Naive thymus-derived CD4-positive, alpha-beta T cell (primary cell): ENCODE measurements around the gene CDH13. TPM values are rescaled to one million over a fixed set of nuclear protein-coding genes. Genes with fewer than 3 reads are reported as not detected.

Source experiments
- ATAC-seq: fragments of 150-1000 bp; cut with Tn5 transposase; 2 replicates; pipeline ENCODE4 v1.10.0; 2021; ENCODE audit warnings: mild to moderate bottlenecking, moderate library complexity
- CTCF ChIA-PET: fragments of 350-600 bp; sonication (Branson Sonifier 250); formaldehyde crosslinking; loops from one replicate; lab custom pipeline; 2021; ENCODE audit warnings: antibody characterized with exemption; lab: Charles Lee
- POLR2A ChIA-PET: fragments of 350-600 bp; sonication (Branson Sonifier 250); formaldehyde crosslinking; loops from one replicate; lab custom pipeline; 2021; ENCODE audit warnings: antibody characterized with exemption, inconsistent platforms; lab: Charles Lee
- DNase-seq, 9 donors: peaks; one replicate each; pipeline versions ENCODE4 v3.0.0 to v3.0.0-alpha.2; 2020 to 2022; ENCODE audit warnings: mixed read lengths in 1 of 9
- H3K27ac ChIP-seq: one replicate; pipeline ENCODE4 v1.7.0; 2013; ENCODE audit warnings: mild to moderate bottlenecking, low read depth, low read length, moderate library complexity
- H3K27me3 ChIP-seq, 2 donors: one replicate each; pipeline ENCODE4 v1.7.0; 2013; ENCODE audit warnings: low read length in 2 of 2, mild to moderate bottlenecking in 2 of 2, moderate library complexity in 2 of 2; ENCODE audit not compliant: control insufficient read depth in 2 of 2, insufficient read depth in 2 of 2
- H3K36me3 ChIP-seq, 3 experiments: 1 replicate in 2 of 3; 2 replicates in 1 of 3; pipeline ENCODE4 v1.7.0; 2013; ENCODE audit warnings: low read length in 3 of 3, mild to moderate bottlenecking in 3 of 3, moderate library complexity in 1 of 3; ENCODE audit not compliant: insufficient read depth in 3 of 3, control insufficient read depth in 2 of 3
- H3K4me1 ChIP-seq, 2 donors: one replicate each; pipeline ENCODE4 v1.7.0; 2013; ENCODE audit warnings: low read length in 2 of 2, mild to moderate bottlenecking in 2 of 2, moderate library complexity in 1 of 2; ENCODE audit not compliant: control insufficient read depth in 2 of 2, insufficient read depth in 2 of 2
- H3K4me3 ChIP-seq: 2 replicates; pipeline ENCODE4 v1.7.0; 2013; ENCODE audit warnings: mild to moderate bottlenecking, low read length
- H3K9me3 ChIP-seq, 3 experiments: 1 replicate in 2 of 3; 2 replicates in 1 of 3; pipeline ENCODE4 v1.7.0; 2013; ENCODE audit warnings: low read length in 3 of 3; ENCODE audit not compliant: control insufficient read depth in 2 of 3
- H3K27ac Mint-ChIP-seq, 9 donors: one replicate each; pipeline ENCODE4 v1.8.0; 2020 to 2022; ENCODE audit warnings: mixed read lengths in 9 of 9, mild to moderate bottlenecking in 8 of 9, moderate library complexity in 5 of 9, inconsistent platforms in 2 of 9
- H3K27me3 Mint-ChIP-seq, 5 donors: one replicate each; pipeline ENCODE4 v1.8.0; 2021 to 2022; ENCODE audit warnings: mixed read lengths in 5 of 5, mild to moderate bottlenecking in 1 of 5
- H3K36me3 Mint-ChIP-seq, 5 donors: one replicate each; pipeline ENCODE4 v1.8.0; 2020 to 2022; ENCODE audit warnings: mixed read lengths in 5 of 5, mild to moderate bottlenecking in 3 of 5, inconsistent platforms in 1 of 5
- H3K4me1 Mint-ChIP-seq, 7 donors: one replicate each; pipeline ENCODE4 v1.8.0; 2020 to 2022; ENCODE audit warnings: mixed read lengths in 7 of 7, mild to moderate bottlenecking in 3 of 7, inconsistent platforms in 1 of 7
- H3K4me3 Mint-ChIP-seq, 10 donors: one replicate each; pipeline ENCODE4 v1.8.0; 2020 to 2022; ENCODE audit warnings: mild to moderate bottlenecking in 10 of 10, mixed read lengths in 10 of 10, moderate library complexity in 6 of 10, inconsistent platforms in 2 of 10
- H3K9me3 Mint-ChIP-seq, 11 donors: one replicate each; pipeline ENCODE4 v1.8.0; 2020 to 2022; ENCODE audit warnings: mixed read lengths in 11 of 11, mild to moderate bottlenecking in 4 of 11, inconsistent platforms in 1 of 11, moderate library complexity in 1 of 11
- intact Hi-C, 2 donors: fragments of 100-400 bp; cut with micrococcal nuclease; formaldehyde crosslinking; loops; one replicate each; pipeline ENCODE4 v1.15.1; 2023
- polyA plus RNA-seq, 2 donors: library from polyadenylated mRNA; unstranded; fragments of 300-500 nt; fragmentation: Illumina TruSeq; gene quantifications; one replicate each; pipeline ENCODE4 v1.2.3, GENCODE V29; 2021
- total RNA-seq, 6 experiments: library from RNA in 5 of 6; stranded (reverse) in 5 of 6; gene quantifications; 1 replicate in 5 of 6; 2 replicates in 1 of 6; pipeline ENCODE4 v1.2.3 and lab custom pipeline; 2021 to 2026

CDH13 gene
- total and polyA plus RNA-seq, 7 experiments from 2014 or later: not detected

DNA sequence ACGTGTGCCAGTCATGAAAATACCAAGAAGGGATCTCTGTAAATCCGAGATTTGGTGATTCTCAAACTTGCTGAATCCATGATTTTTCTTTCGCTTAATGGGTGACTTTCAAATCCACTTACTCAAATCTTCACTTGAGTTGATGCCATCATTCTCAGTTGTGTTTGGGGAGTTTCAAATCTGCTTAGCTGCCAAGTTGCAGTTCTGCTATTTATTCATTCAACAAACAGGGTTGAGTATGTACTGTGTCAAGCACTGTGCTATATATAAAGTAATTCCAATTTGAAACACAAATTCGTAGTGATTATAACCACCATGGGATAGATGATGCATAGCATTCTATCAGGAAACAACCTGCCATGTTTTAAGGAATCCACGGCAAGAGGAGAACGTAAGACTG, 394.3 kb downstream of the CDH13 start:
- H3K27ac ChIP-seq: no peak overlapping the region
- H3K27ac Mint-ChIP-seq: no peak overlapping the region
- H3K9me3 ChIP-seq: no peaks in the 10 kb centered on the region
- H3K4me1 ChIP-seq: no peaks in the 10 kb centered on the region
- ATAC-seq (no peak), DNase-seq (no peak)
- ChIA-PET POLR2A (no interaction called here), CTCF (no interaction called here)
- H3K9me3 Mint-ChIP-seq: peaks cover 0 to 5% (median 0%) of the 10 kb centered on the region in 11 donors
- H3K36me3 ChIP-seq: no peaks in the 10 kb centered on the region
- intact Hi-C loops: no loop called here
- H3K4me3 Mint-ChIP-seq: no peak overlapping the region
- no peaks in the 10 kb centered on the region for H3K27me3 ChIP-seq
- H3K4me1 Mint-ChIP-seq: no peaks in the 10 kb centered on the region
- peaks cover 0 to 11% (median 0%) of the 10 kb centered on the region in 5 donors for H3K27me3 Mint-ChIP-seq
- H3K36me3 Mint-ChIP-seq: no peaks in the 10 kb centered on the region
- no peak overlapping the region for H3K4me3 ChIP-seq

DNA sequence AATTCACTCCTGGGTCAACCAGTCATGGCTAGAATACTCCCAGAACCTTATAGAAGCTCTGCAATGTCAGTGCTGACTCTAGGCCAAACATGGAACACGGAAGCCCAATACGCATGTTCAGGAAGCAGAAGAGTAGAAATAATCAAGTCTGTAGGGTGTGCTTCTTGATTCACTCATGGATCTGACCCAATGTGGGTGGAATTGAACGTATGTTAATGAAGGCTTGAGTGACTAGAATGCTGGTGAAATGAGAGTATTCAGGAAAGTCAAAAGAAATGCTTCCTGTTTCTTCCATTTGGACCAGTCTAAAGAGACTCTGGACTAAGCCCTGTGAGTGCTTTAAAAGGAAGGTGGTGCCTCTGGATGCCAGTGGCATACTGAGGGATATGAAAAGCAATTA, 395.0 kb downstream of the CDH13 start:
- no peak for ATAC-seq

DNA sequence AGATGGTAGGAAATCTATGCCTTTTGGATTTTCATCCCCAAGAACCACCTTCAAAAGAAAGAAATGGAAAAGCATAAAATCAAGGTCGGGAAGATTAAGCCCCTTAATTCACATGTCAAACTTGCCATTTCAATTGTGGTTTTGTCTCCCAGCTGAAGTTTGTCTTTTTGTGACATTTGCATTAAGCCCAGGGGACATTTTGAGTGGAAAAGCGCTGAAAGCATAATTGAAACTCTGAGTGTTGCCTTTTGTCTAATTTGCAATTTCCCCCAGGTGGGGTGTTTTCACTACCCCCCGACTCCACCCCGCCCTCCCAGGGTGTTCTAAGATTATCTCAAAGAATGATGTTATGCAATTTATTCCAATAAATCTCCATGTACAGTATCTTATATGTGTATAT, 396.2 kb downstream of the CDH13 start:
- Mint-ChIP-seq H3K4me1 (no peaks in the 10 kb centered on the region), H3K27ac (no peak overlapping the region), H3K27me3 (peaks cover 0 to 11% (median 0%) of the 10 kb centered on the region in 5 donors), H3K4me3 (no peak overlapping the region), H3K36me3 (no peaks in the 10 kb centered on the region), H3K9me3 (peaks cover 0 to 5% (median 0%) of the 10 kb centered on the region in 11 donors)
- ATAC-seq (no peak), DNase-seq (no peak)
- CTCF ChIA-PET: no interaction called here
- no peaks in the 10 kb centered on the region for H3K36me3 ChIP-seq
- H3K4me1 ChIP-seq: no peaks in the 10 kb centered on the region
- H3K27ac ChIP-seq: no peak overlapping the region
- no peak overlapping the region for H3K4me3 ChIP-seq
- POLR2A ChIA-PET: no interaction called here
- intact Hi-C loops: no loop called here
- H3K27me3 ChIP-seq: no peaks in the 10 kb centered on the region
- no peaks in the 10 kb centered on the region for H3K9me3 ChIP-seq

More for the DNA sequence above, 395.0 kb downstream of the CDH13 start:
- no peaks in the 10 kb centered on the region for H3K27me3 ChIP-seq
- POLR2A ChIA-PET: no interaction called here
- no peak overlapping the region for H3K4me3 Mint-ChIP-seq
- H3K36me3 Mint-ChIP-seq: no peaks in the 10 kb centered on the region
- no peaks in the 10 kb centered on the region for H3K4me1 Mint-ChIP-seq
- peaks cover 0 to 5% (median 0%) of the 10 kb centered on the region in 11 donors for H3K9me3 Mint-ChIP-seq
- H3K27ac ChIP-seq: no peak overlapping the region
- CTCF ChIA-PET: no interaction called here
- peaks cover 0 to 11% (median 0%) of the 10 kb centered on the region in 5 donors for H3K27me3 Mint-ChIP-seq
- no peaks in the 10 kb centered on the region for H3K4me1 ChIP-seq
- no peak overlapping the region for H3K4me3 ChIP-seq
- DNase-seq: no peak
- intact Hi-C loops: no loop called here
- no peaks in the 10 kb centered on the region for H3K9me3 ChIP-seq
- no peak overlapping the region for H3K27ac Mint-ChIP-seq
- H3K36me3 ChIP-seq: no peaks in the 10 kb centered on the region

DNA sequence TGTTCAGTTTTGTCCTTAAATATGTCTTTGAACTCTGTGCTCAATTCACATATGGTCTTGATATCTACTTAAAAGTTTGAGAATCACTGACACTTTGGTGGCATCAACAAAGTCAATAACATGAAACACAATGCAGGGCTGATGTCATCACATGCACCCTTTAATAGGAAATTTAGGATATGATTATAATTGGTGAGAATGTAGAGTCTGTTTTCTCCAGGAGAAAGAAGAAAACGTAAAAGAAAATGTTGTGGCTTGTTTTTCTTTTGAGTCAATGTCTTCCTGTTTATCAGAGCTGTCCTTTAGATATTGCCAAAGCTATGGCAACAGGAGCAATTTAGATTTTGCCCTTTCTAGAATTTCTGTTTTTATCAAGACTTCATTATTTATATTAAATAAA, 396.9 kb downstream of the CDH13 start:
- H3K4me1 ChIP-seq: no peaks in the 10 kb centered on the region
- H3K27me3 ChIP-seq: no peaks in the 10 kb centered on the region
- no peak overlapping the region for H3K4me3 ChIP-seq
- Mint-ChIP-seq H3K27me3 (peaks cover 0 to 11% (median 0%) of the 10 kb centered on the region in 5 donors), H3K36me3 (no peaks in the 10 kb centered on the region), H3K27ac (no peak overlapping the region), H3K9me3 (peaks cover 0 to 5% (median 0%) of the 10 kb centered on the region in 11 donors), H3K4me3 (no peak overlapping the region), H3K4me1 (no peaks in the 10 kb centered on the region)
- ATAC-seq: no peak
- no peaks in the 10 kb centered on the region for H3K36me3 ChIP-seq
- DNase-seq: no peak
- H3K9me3 ChIP-seq: no peaks in the 10 kb centered on the region
- H3K27ac ChIP-seq: no peak overlapping the region
- intact Hi-C loops: no loop called here
- CTCF ChIA-PET: no interaction called here
- POLR2A ChIA-PET: no interaction called here

DNA sequence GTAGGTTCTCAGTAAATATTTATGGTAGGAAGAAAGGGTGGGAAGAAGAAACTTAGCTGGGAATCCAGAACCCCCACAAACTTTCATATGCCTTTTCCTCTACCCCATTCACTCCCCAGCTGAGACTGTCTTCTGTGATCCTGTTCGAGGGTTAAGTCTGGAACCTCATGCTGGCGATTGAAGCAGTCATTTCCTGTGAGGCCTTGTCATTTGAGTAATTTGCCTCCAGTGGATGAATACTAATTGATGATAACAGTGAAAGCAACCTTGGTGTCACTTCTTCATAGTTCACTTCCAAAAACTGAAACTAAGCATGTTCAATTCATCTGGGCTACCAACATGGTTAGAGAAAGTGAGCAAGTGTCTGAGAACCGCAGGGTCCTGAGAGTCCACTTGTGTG, 401.2 kb downstream of the CDH13 start:
- Histone ChIP-seq H3K4me3 (no peak overlapping the region), H3K36me3 (no peaks in the 10 kb centered on the region), H3K9me3 (no peaks in the 10 kb centered on the region), H3K27ac (no peak overlapping the region), H3K4me1 (no peaks in the 10 kb centered on the region), H3K27me3 (no peaks in the 10 kb centered on the region)
- ChIA-PET POLR2A (no interaction called here), CTCF (no interaction called here)
- intact Hi-C loops: no loop called here
- Mint-ChIP-seq H3K9me3 (peaks cover 0 to 18% (median 3%) of the 10 kb centered on the region in 11 donors), H3K4me1 (peaks cover 0 to 2% (median 0%) of the 10 kb centered on the region in 7 donors), H3K27ac (no peak overlapping the region), H3K4me3 (no peak overlapping the region), H3K36me3 (no peaks in the 10 kb centered on the region), H3K27me3 (peaks cover 0 to 11% (median 0%) of the 10 kb centered on the region in 5 donors)
- DNase-seq (no peak), ATAC-seq (no peak)

DNA sequence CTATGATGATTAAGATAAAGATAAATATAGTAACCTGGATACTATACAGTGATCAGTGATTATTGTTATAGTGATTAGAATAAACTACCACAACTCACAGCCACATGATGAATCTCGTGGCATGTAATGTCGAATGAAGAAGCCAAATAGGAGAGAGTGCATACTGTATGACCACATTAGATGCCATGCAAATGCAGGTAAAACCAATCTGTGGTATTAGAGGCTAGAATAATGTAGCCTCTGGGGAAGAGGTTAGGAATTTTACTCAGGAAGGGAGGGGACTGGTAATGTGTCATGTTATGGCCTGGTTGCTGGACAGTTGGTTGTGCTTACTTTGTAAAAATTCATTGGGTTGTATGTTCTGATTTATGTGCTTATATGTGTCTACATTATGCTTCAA, 402.7 kb downstream of the CDH13 start:
- no peaks in the 10 kb centered on the region for H3K27me3 ChIP-seq
- H3K9me3 ChIP-seq: no peaks in the 10 kb centered on the region
- Mint-ChIP-seq H3K4me3 (no peak overlapping the region), H3K9me3 (peaks cover 0 to 18% (median 4%) of the 10 kb centered on the region in 11 donors), H3K4me1 (peaks cover 0 to 2% (median 0%) of the 10 kb centered on the region in 7 donors), H3K36me3 (peaks cover 0 to 4% (median 0%) of the 10 kb centered on the region in 5 donors), H3K27ac (no peak overlapping the region), H3K27me3 (peaks cover 0 to 7% (median 0%) of the 10 kb centered on the region in 5 donors)
- no peak overlapping the region for H3K4me3 ChIP-seq
- DNase-seq (no peak), ATAC-seq (no peak)
- ChIA-PET POLR2A (no interaction called here), CTCF (no interaction called here)
- H3K27ac ChIP-seq: no peak overlapping the region
- H3K36me3 ChIP-seq: no peaks in the 10 kb centered on the region
- intact Hi-C loops: no loop called here
- H3K4me1 ChIP-seq: no peaks in the 10 kb centered on the region

DNA sequence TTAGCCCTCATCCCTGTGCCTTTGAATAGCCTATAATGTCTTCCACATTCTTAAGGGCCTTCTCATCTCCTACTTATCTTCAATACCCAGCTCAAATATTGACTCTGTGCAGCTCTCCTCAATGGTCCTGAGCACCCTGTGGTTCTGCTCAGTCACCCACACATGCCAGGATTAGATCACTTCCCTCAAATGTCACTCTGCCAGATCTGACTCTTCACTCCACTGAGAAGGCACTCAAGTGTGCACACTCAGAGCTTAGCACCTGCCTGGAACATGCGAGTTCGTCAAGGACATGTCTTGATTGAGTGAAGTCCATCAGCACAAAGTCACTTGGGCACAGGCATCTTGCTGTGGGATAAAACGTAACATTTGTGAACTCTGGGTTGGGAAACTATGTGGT, 404.8 kb downstream of the CDH13 start:
- no peak overlapping the region for H3K27ac Mint-ChIP-seq
- no peaks in the 10 kb centered on the region for H3K27me3 ChIP-seq
- peaks cover 0 to 6% (median 0%) of the 10 kb centered on the region in 5 donors for H3K27me3 Mint-ChIP-seq
- H3K27ac ChIP-seq: no peak overlapping the region
- peaks cover 0 to 4% (median 0%) of the 10 kb centered on the region in 5 donors for H3K36me3 Mint-ChIP-seq
- no peaks in the 10 kb centered on the region for H3K9me3 ChIP-seq
- H3K36me3 ChIP-seq: no peaks in the 10 kb centered on the region
- POLR2A ChIA-PET: no interaction called here
- ATAC-seq: no peak
- intact Hi-C loops: no loop called here
- CTCF ChIA-PET: no interaction called here
- peaks cover 0 to 19% (median 4%) of the 10 kb centered on the region in 11 donors for H3K9me3 Mint-ChIP-seq
- peaks cover 0 to 2% (median 0%) of the 10 kb centered on the region in 7 donors for H3K4me1 Mint-ChIP-seq
- H3K4me3 Mint-ChIP-seq: no peak overlapping the region
- no peak for DNase-seq
- no peaks in the 10 kb centered on the region for H3K4me1 ChIP-seq
- H3K4me3 ChIP-seq: no peak overlapping the region
